GM12874 (cell line): ENCODE results near the gene CSRP3.

Experiments used
- TF ChIP-seq, protein P1 (sequence below): IDR thresholded peaks from 2 replicates; pipeline ENCODE4 v1.5.1; 2011; ENCODE audit warnings: low read depth, mild to moderate bottlenecking, control low read depth, low read length, moderate library complexity; ENCODE audit not compliant: insufficient read depth

CSRP3 gene

DNA sequence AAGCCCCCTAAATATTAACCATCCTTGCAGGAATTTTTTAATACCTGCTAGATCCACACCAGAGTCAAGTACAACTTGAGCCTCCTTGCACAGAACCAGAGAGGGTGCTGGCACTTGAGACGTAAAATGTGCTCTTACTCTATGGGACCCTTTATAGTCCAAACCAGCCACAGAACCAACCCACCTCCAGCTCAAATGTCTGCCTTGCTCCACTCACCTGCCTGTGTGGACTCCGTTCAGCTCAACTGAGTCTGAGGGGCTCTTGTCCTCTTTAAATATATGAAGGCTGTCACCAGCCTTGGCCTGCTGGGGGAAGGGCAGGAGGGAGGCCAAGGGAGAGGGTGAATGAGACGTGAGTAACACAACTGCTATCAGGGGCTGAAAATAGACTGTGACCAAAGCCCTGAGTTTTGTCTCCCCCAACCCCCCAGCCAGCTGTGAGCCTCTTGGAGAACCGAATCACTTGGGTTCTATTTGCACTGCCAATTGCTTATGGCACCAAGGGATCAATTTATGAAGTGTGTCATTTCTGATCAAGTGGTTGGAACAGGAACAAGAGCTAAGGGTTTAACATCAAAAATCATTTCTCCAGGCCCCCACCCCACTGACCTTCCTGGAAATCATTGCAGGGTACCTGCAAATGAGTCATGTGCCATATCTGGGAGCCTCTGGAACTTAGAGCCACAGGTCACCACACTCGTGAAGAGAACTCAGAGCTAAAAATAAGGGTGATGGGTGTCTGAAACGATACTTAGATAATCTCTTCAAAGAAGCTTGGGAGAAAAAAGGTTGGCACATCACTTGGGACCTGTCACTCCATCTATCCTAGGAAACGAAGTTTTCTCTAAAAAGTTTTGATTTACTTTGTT, at the start of gene CSRP3:
CSRP3 (minus strand) TSS at position 247 of the 869 bp plus-strand sequence. CDS start 9,535 bp downstream, outside the sequence.
- TF ChIP-seq, protein P1, sequence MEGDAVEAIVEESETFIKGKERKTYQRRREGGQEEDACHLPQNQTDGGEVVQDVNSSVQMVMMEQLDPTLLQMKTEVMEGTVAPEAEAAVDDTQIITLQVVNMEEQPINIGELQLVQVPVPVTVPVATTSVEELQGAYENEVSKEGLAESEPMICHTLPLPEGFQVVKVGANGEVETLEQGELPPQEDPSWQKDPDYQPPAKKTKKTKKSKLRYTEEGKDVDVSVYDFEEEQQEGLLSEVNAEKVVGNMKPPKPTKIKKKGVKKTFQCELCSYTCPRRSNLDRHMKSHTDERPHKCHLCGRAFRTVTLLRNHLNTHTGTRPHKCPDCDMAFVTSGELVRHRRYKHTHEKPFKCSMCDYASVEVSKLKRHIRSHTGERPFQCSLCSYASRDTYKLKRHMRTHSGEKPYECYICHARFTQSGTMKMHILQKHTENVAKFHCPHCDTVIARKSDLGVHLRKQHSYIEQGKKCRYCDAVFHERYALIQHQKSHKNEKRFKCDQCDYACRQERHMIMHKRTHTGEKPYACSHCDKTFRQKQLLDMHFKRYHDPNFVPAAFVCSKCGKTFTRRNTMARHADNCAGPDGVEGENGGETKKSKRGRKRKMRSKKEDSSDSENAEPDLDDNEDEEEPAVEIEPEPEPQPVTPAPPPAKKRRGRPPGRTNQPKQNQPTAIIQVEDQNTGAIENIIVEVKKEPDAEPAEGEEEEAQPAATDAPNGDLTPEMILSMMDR = no peak

- TF ChIP-seq, protein P1 = no peak
Observed at GRCh38 chr11:19251577-19251976, 49.8 kb upstream of the CSRP3 start.

DNA sequence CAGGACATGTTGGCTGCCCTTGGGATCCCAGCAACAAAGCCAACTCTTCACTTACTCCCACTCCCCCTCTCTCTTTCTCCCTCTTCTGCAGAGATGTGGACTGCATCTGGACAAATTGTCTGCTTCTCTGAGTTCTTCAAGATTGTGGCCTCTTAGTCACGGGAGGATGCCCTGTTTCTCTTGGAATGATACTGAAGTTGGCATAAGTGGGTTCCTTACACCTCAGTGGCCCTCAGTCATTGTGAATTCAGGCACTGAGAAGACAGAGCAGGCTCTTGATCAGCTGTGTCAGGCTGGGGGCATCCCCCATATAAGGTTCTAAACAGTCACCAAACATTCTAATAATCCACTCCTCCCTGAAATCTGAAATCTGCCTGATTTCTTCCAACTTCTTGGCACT, 45.0 kb upstream of the CSRP3 start:
- TF ChIP-seq, protein P1 = no peak

DNA sequence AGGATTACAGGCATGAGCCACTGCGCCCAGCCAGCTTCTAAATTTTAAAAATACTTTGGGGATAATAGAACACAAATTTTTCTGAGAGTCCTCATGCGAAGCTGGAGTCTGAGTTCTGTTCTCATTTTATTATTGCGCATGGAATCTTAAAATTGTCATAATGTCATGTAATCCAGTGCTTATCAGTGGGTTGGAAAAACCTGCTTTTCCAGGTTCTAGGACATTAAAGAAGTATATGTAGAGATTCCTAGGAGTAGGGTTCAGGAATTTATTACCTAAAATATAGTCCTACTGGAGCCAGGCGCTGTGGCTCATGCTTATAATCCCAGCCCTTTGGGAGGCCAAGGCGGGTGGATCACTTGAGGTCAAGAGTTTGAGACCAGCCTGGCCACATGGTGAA, 43.6 kb upstream of the CSRP3 start:
- TF ChIP-seq, protein P1 = no peak

DNA sequence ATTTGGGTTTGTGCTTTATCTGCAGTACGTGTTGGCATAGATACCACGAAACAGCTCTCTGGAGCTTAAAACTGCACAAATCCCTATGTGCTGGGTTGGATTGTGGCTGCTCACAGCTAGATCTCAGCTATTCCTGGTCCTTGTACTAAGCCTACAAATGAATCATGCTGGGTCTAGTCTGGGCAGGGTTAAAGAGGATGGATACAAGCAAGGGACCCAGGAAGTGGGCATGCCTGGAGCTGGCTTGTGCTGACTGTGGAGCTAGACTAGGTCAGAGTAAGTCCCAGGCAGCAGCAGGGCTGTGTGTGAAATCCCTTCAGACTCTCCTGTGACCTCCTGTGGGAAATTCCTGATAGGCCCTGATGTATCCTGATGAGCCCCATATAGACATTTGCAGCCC, 42.8 kb upstream of the CSRP3 start:
- TF ChIP-seq, protein P1 = no peak

GRCh38 chr11:19244084-19244483, 42.3 kb upstream of the CSRP3 start:
- TF ChIP-seq, protein P1 = no peak

DNA sequence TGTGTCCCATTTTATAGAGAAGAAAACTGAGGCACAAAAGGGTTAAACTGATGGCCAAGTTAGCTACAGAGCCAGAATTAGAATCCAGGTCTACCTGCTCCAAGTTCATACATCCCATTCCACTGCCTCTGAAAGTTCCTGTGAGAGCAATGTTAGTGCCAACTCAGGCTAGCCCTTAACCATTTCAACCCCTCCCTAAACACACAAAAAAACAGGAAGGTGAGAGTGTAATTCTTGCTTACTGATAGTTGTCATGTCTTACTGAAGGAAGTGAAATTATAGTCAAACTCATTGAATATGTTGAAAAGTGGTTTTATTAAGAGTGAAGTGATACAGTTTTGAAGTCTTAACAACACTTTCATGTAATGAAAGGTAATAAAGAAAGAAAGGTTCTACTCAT, 41.8 kb upstream of the CSRP3 start:
- TF ChIP-seq, protein P1 = no peak
